Activated T-cell treated with anti-CD3 and anti-CD28 coated beads for 48 hours (primary cell): ENCODE results near the gene SYNPO2.

Experiments
- DNase-seq: peaks from one replicate; pipeline ENCODE4 v3.0.0-alpha.2; 2020; ENCODE audit warnings: low read depth

The SYNPO2 gene

GRCh38 chr4:118935819-118936218 is 47.2 kb downstream of the SYNPO2 start:
- DNase-seq: no peak

GRCh38 chr4:118936406-118936805 is 47.8 kb downstream of the SYNPO2 start:
- no peak for DNase-seq

- DNase-seq: no peak
These were observed 50.6 kb downstream of the SYNPO2 start for GRCh38 chr4:118939169-118939783.

- no peak for DNase-seq
These were observed 52.5 kb downstream of the SYNPO2 start for GRCh38 chr4:118941149-118941548.

GRCh38 chr4:118941799-118942198 is 53.1 kb downstream of the SYNPO2 start:
- DNase-seq: no peak

GRCh38 chr4:118942465-118942864 is 53.8 kb downstream of the SYNPO2 start:
- no peak for DNase-seq

- DNase-seq: no peak
These were observed 58.4 kb downstream of the SYNPO2 start for GRCh38 chr4:118947095-118947494.

GRCh38 chr4:118948545-118949144 is 60.0 kb downstream of the SYNPO2 start:
- DNase-seq: no peak

- no peak for DNase-seq
These were observed 61.6 kb downstream of the SYNPO2 start for GRCh38 chr4:118950224-118950623.

GRCh38 chr4:118950929-118951570 is 62.4 kb downstream of the SYNPO2 start:
- DNase-seq: no peak

GRCh38 chr4:118953276-118953675 is 64.6 kb downstream of the SYNPO2 start:
- no peak for DNase-seq

GRCh38 chr4:118954246-118954645 is 65.6 kb downstream of the SYNPO2 start:
- DNase-seq: no peak

GRCh38 chr4:118955515-118955914 is 66.9 kb downstream of the SYNPO2 start:
- no peak for DNase-seq

- no peak for DNase-seq
These were observed 69.2 kb downstream of the SYNPO2 start for GRCh38 chr4:118957722-118958445.

GRCh38 chr4:118962540-118962939 is 73.9 kb downstream of the SYNPO2 start:
- DNase-seq: no peak

GRCh38 chr4:118964891-118965411 is 76.3 kb downstream of the SYNPO2 start:
- no peak for DNase-seq

GRCh38 chr4:118967393-118967792 is 78.7 kb downstream of the SYNPO2 start:
- DNase-seq: no peak

GRCh38 chr4:118968005-118968404 is 79.4 kb downstream of the SYNPO2 start:
- DNase-seq: no peak

- no peak for DNase-seq
These were observed 80.2 kb downstream of the SYNPO2 start for GRCh38 chr4:118968813-118969212.

- no peak for DNase-seq
These were observed 80.7 kb downstream of the SYNPO2 start for GRCh38 chr4:118969359-118969758.

GRCh38 chr4:118972167-118972566 is 83.5 kb downstream of the SYNPO2 start:
- no peak for DNase-seq

GRCh38 chr4:118973295-118973694 is 84.6 kb downstream of the SYNPO2 start:
- DNase-seq: no peak

GRCh38 chr4:118974758-118975157 is 86.1 kb downstream of the SYNPO2 start:
- no peak for DNase-seq
